NCI-H748 treated with DMSO at 0.1 percent for 48 hours (cell line): ENCODE measurements around the gene COG5.

ENCODE experiments used
- DNase-seq: peaks from one replicate; lab custom pipeline; 2025; lab: John Stamatoyannopoulos, UW

COG5 gene

DNA sequence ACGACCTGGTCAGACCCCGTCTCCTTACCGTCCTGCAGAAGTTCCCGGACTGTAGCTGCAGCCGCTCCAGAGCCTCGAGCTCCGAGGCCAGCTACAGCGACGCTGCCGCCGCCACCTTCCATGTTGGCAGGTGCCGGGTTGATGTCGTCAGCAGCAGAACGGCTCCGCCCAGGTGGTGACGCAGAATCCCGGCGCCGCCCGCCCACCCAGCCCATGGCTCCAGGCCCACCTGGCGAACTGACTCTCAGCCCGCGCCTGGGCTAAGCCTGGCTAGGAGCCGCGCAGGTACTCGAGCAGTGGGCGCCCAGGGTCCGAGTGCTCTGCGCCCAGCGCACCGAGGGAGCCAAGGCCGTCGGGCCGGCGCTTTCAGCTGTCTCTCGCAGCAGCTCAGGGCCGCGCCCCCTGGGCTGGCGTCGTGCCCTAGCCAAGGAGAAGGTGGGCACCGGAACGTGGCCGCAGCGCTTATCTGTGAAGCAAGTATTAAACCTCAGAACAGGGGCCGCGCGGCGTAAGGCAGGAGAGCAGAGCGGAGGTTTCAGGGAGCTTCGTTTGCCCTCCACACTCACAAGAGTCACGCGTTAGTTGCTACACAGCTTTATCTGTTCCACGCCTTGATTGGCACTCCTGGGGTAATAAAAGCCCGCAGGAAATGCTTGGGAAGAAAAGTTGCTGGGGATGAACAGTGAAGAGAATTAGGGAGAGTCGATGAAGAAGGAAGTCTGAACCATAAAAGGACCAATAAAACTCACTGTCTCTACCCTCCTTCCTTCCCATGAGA, at the start of gene COG5, which contains the start of gene DUS4L:
Gene COG5 (minus strand): TSS at position 146 of the 778 bp plus-strand sequence. CDS start 24 bp downstream, at position 122.
Gene DUS4L (plus strand): TSS at position 197 of the 778 bp plus-strand sequence. CDS start 3,100 bp downstream, outside the sequence.
- peak; percentile 76 for DNase-seq

DNA sequence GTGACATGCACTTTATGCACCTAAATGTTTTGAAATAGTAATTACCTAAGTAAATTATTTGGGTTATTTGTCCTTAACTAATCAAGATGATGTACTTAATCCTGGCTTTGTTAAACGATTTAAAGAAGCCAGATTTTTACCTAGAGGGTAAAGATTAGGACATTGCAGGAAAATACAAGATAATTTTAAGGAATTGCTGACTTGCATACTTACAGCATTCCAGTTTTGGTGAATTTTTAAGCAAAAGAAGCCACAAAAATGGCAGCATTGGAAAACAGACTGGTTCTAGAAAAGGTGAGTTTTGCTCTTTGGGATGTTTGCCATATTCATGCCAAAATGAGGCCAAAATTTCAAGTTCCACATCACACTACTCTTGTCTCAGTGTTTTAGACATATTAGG, 49.7 kb upstream of the COG5 start:
- no peak for DNase-seq

GRCh38 chr7:107610323-107610722, 46.6 kb upstream of the COG5 start:
- no peak for DNase-seq

DNA sequence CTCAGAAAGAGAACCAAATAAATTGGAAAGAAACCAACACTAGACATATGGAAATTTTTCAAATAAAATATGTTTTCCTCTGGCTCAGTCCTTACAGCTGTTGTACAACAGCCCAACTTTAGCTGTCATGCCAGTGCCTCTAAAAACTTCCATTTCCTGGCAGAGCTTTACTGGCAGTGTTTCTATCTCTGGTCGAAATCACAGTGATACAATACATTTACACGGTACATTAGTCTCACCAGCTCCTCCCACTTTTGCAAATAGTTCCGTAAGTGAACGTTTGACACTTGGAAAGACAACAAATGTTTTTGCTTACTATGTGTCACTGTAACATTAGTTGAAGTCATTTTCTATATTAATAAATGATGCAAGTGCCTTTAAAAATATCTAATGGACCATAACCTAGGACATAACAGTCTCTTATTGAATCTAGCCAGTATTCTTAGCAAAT, 46.1 kb upstream of the COG5 start:
- DNase-seq = no peak

GRCh38 chr7:107606303-107606702, 42.6 kb upstream of the COG5 start:
- no peak for DNase-seq

GRCh38 chr7:107605218-107605815, 41.6 kb upstream of the COG5 start:
- no peak for DNase-seq

GRCh38 chr7:107600816-107601215, 37.1 kb upstream of the COG5 start:
- DNase-seq = no peak

DNA sequence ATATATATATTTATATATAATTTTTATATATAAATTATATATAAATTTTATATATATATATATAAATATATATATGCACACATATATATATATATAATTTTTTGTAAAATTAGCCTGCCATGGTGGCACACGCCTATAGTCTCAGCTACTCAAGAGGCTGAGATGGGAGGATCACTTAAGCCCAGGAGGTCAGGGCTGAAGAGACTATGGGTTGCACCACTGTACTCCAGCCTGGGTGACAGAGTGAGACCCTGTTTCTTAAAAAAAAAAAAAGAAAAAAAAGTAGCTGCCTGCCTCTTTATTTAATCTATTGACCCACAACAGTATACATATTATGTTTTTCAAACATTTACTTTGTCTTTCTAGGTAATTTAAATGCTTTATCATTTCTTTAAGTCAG, 35.5 kb upstream of the COG5 start:
- DNase-seq = no peak

GRCh38 chr7:107597953-107598352, 34.2 kb upstream of the COG5 start:
- no peak for DNase-seq

GRCh38 chr7:107597582-107597916, 33.8 kb upstream of the COG5 start:
- DNase-seq = no peak

DNA sequence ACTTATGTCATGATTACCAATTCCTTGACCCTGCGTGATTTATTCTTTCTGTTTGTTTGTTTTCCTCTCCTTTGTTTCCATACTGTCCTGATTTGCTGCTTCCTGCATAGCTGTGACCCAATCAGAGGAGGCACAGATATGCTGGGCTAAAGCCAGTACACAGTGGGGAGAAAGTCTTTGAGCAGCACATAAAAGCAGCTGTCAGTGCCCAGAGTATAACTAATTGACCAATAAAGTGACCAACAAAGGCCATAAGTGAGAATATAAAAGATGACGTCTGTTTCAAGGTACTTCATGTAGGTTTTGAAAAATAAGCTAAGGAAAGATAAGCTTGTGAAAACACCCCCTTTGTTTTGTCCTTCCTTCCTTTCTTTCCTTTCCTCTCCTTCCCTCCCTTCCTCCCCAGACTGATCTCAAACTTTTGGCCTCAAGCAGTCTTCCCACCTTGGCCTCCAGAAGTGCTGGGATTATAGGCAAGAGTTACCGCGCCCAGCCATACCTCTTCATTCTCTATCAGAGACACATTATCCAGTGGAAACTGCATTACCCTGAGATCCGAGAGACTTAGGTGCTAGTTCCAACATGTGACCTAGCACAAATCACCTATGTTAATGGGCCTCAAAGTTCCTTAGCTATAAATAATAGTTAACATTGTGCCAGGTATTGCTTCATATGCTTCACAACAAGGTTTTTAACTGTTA, 33.3 kb upstream of the COG5 start:
- DNase-seq = no peak

DNA sequence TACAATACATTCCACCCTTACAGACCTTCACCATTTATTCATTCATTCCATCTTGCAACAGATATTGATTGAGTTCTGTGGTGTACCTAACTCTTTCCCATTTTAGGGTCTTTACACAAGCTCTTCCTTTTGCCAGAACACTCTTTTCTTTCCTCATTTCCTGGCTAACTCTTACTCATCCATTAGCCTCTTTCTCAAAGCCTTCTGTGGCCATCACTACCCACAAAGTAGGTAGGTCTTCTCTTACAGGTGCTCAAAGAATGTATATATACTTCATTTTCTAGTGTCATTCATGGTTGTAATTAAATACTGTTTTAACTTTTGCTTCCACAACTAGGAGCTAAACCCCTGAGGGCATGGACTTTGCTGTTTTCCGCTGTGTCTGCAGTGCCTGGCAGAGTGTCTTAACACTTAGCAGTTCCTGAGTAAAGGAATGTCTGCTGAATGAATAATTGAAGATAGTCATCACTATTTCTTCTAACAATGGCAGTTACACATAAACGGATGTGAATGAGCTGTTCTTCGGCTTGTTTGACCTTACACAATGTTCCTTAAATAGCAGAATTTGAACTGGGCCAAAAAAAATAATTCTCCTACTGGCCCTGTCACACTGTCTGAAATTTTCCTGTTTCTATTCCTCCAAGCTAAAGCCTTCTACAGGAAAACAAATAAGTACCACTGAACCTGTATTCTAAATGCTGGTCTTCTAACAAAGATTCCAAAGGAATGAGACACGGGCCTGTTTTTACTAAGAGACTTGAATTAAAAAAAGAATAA, 31.4 kb upstream of the COG5 start:
- no peak for DNase-seq

- DNase-seq = no peak
These were observed 29.3 kb upstream of the COG5 start for GRCh38 chr7:107593025-107593410.

DNA sequence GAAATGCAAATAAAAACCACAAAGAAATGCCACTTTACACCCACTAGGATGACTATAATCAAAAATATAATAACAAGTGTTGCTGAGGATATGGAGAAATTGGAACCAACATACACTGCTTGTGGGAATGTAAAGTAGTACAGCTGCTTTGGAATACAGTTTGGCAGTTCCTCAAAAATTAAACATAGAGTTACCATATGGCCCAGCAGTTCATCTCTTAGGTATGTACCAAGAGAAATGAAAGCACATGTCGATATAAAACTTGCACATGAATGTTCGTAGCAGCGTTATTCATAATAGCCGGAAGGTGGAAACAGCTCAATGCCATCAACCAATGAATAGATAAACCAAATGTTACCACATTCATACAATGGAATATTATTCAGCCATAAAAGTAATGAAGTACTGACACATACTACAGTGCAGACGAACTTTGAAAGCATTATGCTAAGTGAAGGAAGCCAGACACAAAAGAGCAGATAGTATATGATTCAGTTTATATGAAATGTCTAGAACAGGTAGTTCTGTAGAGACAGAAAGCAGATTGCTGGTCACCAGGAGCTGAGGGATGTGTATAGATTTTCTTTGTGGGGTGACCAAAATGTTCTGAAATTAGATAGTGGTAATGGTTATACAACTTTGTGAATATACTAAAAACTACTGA, 28.8 kb upstream of the COG5 start:
- DNase-seq = no peak

- DNase-seq = no peak
These were observed 27.7 kb upstream of the COG5 start for GRCh38 chr7:107591421-107591820.

GRCh38 chr7:107588529-107589130, 24.9 kb upstream of the COG5 start:
- DNase-seq = no peak

GRCh38 chr7:107584716-107585115, 21.0 kb upstream of the COG5 start:
- DNase-seq = no peak

- DNase-seq = no peak
These were observed 19.2 kb upstream of the COG5 start for GRCh38 chr7:107582875-107583274.

DNA sequence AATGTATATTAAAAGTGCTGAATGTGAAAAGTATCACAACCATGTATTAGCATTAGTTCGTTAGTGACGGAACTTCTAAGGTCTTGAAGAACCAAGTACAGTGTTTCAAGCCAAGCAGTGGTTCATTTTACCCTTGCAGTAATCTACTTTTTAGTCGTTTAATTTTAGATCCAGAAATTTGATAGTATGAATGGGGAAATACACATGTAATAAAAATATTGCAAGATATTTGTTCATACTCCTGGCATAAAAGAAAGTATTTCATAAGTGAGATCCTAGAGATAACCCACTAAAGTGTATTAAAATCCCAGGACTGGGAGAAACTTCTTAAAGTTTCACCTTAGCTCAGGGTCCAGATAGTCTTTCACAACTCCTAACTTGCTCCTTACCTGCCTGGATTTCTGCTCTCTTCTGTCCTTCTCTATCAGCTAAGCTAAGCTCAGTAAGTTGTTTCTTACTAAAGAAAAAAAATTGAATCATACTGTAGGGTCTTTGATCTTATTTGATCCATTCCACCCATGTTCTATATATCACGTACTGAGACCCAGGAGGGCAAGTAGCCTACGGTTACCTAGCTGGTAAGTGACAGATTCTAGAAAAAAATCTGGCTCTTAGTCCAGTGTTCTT, 17.8 kb upstream of the COG5 start:
- DNase-seq = no peak

- DNase-seq = no peak
These were observed 17.1 kb upstream of the COG5 start for GRCh38 chr7:107580716-107581383.
